ENCODE measurements around the gene FCN2.

GRCh38 chr9:134922932-134923240 is 42.3 kb downstream of the FCN2 start:
- TF ChIP-seq, protein P1, sequence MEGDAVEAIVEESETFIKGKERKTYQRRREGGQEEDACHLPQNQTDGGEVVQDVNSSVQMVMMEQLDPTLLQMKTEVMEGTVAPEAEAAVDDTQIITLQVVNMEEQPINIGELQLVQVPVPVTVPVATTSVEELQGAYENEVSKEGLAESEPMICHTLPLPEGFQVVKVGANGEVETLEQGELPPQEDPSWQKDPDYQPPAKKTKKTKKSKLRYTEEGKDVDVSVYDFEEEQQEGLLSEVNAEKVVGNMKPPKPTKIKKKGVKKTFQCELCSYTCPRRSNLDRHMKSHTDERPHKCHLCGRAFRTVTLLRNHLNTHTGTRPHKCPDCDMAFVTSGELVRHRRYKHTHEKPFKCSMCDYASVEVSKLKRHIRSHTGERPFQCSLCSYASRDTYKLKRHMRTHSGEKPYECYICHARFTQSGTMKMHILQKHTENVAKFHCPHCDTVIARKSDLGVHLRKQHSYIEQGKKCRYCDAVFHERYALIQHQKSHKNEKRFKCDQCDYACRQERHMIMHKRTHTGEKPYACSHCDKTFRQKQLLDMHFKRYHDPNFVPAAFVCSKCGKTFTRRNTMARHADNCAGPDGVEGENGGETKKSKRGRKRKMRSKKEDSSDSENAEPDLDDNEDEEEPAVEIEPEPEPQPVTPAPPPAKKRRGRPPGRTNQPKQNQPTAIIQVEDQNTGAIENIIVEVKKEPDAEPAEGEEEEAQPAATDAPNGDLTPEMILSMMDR (IDR thresholded peaks at IDR 0.05; ENCODE audit: poor library complexity): no peak
- TF ChIP-seq EZH2 (IDR thresholded peaks at IDR 0.05; ENCODE audit: borderline replicate concordance) (no peak), EZH2phosphoT487 (IDR thresholded peaks at IDR 0.05; ENCODE audit: low read depth, severe bottlenecking, unreplicated experiment) (no peak)

All from hepatocyte (in vitro differentiated cells).